DMS79 treated with DMSO at 0.1 percent for 48 hours (cell line): ENCODE results near the gene NANOS3.
A peak's percentile ranks its signal among the peaks of the same experiment; 100 is the strongest.
"Not testable (repeated sequence)": the region's sequence is repeated elsewhere in the genome, so short reads cannot be mapped to it uniquely, and the experiment has no call there.

Experiments used
- DNase-seq: peaks from one replicate; lab custom pipeline; 2025; lab: John Stamatoyannopoulos, UW

The NANOS3 gene

DNA sequence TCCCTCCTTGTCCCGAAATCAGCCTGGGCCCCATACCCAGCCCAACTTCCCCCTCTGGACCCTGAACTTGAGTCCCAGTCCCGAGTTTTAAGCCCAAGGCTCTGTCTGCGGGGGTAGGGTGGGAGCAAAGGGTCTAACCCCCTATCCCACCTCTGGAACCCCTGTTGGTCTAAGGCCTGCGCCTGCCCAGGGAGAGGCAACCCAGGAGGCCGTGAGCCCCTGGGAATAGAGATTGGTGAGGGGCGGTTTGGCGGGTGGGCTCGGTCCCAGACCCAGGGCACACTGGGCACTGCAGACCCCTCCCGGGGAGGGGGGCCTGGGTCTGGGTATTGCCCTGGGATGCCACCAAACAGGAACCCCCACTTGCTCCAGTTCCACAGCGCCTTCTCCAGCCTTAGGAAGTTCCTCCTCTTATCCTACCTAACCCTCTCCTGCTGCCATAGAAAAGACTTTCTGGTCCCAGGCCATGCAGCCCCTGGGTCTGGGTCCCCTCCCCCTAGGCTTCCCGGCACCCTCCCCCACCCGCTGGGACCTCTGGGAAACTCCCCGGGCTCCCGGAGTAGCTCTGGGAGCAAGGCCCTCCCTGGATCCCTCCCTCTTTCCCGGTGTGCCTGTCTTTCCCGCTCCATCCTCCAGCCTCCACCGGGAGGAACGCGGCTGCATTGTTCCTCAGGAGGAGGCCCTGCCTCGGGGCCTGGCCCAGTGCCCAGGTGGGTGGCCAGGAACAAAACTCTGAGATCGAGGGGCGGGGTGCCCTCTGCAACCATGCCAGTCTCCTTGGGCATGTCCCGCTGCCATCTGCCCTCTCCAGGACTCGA is 33.6 kb upstream of the NANOS3 start:
- DNase-seq, result peak; percentile 52

DNA sequence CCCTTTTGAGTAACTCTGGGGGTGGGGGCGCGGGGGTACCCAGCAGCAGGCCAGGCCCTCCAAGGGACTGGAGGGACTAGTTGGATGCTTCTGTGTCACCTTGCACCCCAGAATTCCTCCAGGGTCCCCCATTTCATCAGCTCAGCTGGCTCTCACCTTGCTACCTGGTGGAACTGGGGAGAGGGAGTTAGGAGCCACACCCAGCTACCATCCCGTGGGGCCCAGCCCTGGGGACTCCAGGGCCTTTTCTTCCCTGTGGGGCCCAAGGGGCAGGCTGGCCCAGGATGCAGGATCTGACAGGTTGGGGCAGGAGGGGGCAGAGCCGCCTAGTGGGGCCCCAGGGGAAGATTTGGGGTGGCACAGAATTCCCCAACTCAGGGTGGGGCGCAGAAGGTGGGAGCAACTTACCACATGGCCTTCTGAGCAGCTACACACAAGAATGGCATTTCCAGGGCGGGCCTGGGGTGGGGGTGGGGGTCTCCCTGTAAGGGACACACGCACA is 32.8 kb upstream of the NANOS3 start:
- no peak for DNase-seq

DNA sequence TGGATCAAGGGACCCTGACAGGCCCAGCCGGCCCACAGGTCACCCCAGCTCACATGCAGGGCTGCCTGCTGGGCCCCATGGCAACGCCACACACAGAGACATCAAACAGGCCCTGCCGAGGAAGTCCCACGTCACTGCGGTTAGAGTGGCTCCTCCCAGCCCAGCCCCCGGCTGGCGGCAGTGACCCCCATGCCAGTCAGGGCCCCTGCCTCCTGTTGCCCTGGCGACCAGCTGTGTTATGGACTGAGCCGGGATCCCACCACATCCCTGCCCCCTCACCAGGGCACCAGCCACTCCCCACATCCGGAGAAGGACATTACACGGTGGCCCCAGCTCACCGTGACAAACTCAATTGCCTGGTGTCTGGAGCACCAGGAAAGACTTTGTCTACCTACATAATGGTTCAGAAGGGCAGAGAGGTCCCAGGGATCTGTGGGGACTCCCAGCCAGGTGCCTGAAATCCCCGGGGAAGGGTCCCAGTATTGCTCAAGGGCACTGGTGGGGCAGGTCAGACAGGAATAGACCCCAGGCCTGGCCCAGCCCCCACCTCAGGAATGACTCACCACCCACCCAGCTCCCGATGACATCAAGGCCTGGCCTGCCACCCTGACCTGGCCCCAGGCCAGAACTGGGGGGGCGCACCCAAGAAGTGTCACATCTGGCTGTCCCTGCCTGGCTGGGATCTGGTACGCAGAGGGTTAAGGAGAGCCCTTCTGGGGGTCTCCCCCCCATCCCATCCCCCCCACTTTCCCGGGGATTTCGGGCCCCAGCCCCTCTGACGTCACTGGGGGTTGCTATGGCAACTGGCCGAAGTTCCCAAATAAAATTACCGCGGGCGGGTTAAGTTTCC is 30.2 kb upstream of the NANOS3 start:
- peak; percentile 79 for DNase-seq

DNA sequence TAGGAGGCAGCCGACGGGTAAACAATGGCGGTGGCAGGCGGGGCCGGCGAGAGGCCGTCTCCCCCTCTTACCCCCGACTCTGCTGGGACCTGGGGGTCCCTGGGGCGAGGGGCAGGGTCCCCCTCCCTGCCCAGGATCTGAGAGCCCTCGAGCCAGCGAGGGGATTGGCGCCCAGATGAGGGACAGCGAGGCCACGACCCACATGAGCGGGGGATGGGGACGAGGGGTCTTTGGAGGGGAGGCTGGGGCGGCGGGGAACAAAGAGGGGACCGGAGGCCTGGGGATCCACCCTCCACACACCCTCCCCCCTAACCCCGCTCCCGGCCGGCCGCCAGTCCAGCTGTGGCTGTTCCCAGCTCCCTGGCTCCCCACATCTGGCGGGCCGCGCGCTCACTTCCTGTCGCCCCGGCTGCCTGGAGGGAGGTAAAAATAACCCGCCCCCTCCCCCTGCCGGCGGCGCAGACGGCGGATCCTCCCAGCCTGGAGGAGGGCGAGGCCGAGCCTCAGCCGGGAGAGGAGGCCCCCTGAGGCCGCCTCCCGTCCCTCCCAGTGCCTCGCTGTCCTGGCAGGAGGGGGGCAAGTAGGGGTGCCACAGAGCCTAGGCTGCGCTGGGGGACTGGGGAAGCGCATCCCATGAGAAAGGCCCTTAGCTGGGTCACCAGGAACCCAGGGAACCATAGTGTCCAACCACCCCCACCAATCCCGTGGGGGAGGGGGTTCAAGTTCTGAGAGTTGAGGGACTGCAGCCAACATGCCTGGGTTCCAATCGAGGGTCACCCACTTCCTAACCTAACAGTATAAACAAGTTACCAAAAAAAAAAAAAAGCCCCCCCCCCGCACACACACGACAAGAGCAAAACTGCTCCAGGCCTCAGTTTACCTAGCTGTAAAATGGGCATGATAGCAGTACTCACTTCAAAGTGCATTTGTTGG is 29.3 kb upstream of the NANOS3 start:
- peak; percentile 56 for DNase-seq

DNA sequence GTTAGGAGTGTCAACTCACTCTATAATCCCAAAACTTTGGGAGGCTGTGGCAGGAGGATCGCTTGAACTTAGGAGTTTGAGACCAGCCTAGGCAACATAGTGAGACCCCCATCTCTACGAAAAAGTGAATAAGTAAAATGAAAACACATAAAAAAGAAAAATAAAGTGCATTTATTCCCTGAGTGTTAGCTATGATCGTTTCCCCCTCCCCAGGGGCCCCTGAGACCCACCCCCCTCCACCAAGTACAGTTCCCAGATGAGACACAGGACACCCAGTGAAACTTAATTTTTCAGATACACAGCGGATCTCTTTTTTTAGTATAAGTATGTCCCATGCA is 28.6 kb upstream of the NANOS3 start:
- DNase-seq, result no peak

DNA sequence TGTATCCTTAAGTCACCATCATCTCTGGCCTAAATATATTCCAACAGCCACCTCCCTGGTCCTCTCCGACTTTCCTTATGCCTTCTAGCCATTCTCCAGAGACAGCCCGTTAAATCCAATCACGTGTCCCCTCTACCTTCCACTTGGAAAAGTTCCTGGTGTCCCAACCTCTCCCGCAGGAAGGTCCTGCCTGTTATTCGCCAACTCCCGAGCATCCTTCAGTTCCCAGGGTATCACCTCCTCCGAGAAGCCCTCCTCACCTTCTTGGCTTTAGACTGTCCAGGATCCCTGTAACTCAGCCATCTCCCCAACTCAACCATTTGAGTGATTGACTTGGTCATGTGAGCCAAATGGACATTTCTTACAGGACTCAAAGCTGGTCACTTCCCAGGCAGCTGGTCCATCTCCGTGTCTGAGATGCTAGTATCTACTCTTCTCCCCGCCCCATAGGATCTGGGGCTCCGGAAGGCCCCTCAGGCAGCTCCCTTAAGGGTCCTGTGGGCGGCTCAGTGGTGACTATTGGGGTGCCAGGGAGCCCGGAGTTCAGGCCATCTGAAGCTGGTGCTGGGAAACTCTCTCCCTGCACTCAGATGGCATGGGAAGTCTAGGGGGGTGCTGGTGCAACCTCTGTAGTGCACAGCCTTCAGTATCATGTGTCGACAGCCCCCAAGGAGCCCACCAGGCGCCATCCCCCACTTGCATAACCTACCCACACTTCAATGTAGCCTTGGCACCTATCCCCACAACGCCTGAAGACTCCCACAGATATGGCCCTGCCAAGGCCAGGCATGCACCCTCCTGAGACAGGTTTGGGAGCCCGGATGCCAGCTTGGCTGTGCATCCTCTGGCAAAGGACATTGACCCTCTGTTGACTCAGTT is 27.9 kb upstream of the NANOS3 start:
- DNase-seq, result no peak

DNA sequence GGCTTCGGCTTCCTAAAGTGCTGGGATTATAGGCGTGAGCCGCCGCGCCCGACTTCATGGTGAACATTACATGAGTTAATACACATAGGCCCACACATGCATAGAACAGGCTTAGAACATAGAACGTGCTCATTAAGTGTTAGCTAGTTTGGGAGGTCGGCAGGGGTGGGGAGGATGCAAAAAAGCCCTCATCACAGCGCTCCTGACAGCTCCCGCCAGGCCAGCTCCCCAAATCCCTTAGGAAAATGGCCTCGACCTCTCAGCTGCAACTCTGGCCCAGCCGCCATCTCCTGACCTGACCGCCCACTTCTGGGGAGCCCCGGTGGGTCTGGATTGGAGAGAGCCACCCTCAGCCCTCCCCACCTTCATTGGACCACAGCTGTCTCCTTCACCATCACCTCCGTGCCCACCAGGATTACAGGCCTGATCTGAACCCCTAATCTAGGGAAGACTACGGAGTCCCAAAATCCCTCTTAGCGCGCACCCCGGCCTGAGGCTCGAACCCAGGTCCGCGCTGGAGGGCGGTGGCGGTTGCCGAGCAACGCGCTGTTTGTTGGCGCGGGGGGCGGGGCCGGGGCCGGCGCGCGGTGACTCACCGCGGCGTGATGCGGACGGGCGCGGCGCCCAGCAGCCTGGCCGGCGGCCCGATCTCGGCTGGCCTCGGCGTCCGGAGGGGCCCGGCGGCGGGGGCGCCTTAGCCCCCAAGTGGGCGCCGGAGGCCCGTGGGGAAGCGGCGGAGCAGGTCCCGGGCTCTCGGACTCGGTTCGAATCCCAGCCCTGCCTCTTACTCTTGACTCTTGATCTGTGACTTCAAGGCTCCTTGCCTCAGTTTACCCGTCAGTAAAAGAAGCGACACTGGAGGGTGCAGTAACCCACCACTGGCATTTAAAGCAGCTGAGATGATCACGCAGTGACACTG is 26.7 kb upstream of the NANOS3 start:
- peak; percentile 48 for DNase-seq

DNA sequence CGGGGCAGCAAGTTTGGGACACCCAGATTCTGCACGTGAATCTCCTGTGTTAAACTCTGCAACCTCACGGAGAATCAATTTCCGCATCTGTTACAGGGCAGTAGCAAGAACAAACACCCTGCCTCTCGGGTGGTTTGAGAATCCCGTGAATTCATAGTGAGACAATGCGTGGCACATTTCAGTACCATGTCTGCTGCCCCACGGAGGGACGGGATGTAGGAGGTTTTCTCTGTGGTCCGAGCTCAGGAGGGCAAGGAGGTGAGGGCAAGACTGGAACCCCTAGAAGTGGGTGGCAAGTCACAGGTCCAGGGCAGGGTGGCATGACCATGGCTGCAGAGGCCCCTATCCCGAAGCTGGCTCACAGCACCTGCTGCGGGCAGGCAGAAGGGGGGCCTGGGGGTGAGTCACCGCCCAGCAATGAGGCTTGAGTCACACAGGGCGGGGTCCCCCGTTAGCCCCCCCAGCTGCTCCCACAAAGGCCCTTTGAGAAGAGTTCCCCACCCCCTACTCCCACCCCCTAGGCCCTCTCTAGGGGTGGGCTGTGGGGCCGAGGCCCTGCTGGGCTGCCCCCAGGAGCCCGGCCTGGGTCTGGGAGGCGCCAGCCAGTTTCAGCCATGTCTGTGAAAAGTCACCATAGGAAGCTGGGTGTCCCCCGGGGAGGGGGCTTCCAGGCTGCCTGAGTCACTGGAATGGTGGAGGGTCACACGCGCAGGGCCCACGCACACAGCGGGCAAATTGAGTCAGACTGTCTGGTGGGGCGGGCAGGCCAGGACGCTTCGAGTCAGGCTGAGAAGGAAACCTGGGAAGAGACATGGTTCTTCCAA is 25.8 kb upstream of the NANOS3 start:
- no peak for DNase-seq

DNA sequence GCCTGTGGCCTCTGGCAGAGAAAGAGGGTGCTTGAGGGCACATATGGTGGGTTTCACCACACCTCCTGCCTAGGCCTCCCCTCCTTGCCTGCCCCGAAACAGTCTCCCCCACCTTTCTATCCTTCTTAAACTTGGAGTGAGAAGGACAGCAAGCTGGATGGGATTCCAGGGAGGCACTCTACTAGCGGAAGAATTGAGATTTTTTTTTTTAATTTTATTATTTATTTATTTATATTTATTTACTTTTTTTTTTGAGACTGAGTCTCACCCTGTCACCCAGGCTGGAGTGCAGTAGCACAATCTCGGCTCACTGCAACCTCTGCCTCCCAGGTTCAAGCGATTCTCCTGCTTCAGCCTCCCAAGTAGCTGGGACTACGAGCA is 25.2 kb upstream of the NANOS3 start:
- DNase-seq, result not testable (repeated sequence)

DNA sequence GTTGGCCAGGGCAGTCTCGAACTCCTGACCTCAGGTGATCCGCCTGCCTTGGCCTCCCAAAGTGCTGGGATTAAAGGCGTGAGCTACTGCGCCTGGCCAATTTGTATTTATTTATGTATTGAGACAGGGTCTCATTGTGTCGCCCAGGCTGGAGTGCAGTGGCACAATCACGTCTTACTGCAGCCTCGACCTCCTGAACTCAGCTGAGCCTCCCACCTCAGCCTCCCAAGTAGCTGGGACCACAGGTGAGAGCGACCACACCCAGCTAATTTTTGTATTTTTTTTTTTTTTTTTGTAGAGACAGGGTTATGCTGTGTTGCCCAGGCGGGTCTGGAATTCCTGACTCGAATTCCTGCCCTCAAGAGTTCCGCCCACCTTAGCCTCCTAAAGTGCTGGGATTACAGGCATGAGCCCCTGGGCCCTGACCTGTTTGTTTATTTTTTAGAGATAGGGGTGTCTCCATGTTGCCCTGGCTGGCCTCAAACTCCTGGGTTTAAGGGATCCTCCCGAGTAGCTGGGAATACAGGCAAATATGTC is 24.7 kb upstream of the NANOS3 start:
- not testable (repeated sequence) for DNase-seq

DNA sequence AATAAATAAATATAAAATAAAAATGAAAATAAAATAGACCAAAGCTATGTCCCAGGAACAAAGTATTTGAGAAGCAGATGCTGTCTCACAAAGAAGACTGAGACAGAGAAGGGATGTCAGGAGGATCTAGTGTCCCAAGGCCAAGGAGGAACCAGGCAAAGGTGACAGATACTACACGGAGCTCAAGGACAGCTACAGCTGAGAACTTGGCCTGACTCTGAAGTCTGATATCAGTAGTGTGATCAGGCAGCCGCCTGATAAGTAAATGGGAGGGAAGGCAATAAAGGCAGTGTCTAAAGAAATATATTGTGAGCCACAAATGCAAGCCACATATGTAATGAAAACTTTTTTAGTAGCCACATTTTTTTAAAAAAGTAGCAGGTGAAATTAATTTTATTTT is 20.4 kb upstream of the NANOS3 start:
- no peak for DNase-seq

DNA sequence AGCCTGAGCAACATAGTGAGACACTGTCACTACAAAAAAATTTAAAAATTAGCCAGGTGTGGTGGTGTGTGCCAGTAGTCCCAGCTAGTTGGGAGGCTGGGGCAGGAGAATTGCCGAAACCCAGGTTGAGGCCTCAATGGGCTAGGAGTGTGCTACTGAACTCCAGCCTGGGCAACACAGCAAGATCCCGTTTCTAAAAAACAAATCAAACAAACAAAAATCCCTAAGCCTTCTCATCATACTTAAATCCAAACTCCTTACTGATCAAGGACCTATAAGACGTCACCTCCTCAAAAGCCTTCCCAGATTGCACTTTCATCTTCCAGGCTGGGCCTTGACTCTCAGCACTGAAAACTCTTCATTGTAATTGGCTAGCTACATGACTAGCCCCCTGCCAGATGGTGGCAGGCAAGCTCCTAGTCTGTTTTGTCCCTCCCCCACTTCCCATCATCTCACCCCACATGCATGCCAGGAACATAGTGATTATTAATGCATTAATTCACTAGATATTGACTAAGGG is 17.5 kb upstream of the NANOS3 start:
- DNase-seq, result no peak

DNA sequence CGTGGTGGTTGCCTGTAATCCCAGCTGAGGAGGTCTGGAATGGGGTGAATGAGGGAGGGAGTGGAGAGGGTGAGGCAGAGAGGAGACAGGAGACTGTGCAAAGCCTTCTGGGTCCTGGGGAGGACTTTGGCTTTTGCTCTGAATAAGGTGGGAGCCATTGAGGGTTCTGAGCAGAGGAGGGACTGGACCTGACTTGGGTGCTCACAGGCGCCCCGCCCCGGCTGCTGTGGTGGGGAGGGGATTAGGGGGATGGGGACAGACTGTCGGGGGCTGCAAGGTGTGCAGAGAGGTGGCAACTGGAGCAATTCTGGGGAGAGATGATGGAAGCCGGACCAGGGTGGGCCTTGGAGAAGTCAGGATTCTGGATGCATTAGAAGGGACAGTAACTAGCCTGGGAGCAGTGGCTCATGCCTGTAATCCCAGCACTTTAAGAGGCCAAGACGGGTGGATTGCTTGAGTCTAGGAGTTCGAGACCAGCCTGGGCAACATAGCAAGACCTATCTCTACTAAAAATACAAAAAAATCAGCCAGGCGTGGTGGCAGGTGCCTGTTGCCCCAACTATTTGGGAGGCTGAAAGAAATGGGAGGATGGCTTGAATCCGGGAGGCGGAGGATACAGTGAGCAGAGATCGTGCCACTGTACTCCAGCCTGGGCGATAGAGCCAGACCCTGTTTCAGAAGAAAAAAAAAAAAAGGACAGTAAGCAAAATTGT is 16.1 kb upstream of the NANOS3 start:
- DNase-seq, result no peak

DNA sequence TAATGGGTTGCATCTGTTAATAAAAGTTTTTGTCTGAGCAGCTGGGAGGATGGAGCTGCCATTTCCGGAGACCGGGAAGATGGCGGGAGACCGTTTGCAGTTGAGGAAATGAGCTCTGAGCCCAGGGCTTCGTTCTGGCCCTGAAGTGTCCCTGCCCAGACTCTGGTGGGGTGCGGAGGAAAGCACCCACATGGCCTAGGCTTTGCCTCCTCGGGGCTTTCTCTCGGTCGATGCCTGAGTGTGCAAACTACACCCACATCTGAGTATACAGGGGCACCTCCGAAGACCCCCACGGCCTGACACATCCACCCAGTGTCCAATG is 15.6 kb upstream of the NANOS3 start:
- no peak for DNase-seq

DNA sequence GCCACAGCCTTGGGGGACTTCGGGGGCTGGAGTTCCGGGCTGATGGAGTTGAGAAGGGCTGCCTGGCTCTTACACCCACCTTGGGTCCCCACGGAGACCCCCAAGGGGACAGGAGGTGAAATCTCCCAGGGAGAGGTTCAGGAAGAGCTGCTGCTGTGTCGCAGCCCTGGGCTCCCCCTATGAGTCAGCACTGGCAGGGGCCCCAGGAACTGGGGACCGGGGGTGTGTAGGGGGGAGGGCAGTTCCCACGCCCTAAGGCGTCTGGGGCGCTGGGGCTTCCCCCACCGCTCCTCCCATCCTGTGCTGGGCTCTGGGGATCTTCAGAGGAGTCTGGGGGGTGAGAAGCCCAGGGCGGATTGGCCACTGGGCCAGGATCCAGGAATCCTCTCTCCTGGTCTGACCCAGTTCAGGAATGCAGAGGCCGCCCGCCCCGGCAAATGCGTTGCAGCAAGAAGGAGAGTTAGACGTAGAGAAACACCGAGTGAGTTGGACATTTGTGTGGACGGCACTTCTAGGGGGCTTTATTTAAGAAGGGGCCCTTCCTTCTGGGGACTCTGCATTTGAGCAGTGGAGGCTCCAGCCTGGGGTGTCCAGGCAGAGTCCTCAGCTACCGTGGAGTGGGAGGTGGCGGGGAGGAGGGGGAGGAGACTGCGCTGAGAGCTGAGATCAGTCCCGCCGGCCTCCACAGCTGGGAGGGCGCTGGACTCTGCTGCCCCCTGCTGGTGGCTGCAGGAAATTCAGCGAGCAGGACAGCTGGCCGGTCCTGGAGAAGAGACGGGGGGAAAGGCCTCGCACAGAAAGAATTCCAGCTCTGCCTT is 15.0 kb upstream of the NANOS3 start:
- DNase-seq, result peak; percentile 74

DNA sequence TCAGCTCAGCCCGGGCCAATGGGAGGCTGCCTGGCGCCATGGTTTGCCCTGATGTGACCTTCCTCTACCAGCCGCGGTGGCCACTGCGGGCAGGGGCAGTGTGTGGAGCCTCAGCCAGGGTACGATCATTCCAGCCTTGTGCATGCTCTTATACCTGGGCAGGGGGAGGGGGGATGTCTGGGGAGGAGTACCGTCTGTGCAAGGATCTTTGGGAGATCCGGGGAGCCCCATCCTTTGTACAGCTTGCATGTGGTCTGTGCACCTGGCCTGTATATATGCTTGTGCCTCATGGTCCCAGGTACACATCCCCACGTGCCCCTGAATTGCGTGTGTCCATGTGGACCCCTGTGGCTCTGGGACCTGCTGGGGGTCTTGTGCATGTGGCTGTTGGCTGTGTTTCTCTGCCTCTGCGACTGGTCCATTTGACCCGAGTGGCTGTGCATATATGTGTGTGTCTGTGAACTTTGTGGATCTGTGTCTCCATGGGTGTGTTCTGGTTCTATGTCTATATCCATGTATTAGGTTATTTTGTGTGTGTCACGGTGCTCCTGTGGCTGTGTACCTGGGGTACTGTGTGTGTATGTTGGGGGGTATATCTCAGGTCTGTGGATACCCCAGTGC is 12.8 kb upstream of the NANOS3 start:
- peak; percentile 19 for DNase-seq
